Adipose tissue (tissue), 3 donors: ENCODE results near the gene NPHP4. TPM values are rescaled to one million over a fixed set of nuclear protein-coding genes. Genes with fewer than 3 reads are reported as not detected.
"Not testable (repeated sequence)": the region's sequence is repeated elsewhere in the genome, so short reads cannot be mapped to it uniquely, and the experiment has no call there.

Experiments
- H3K27ac ChIP-seq: one replicate; pipeline ENCODE4 v1.5.1; 2013; ENCODE audit warnings: low read depth, low read length
- WGBS, 3 donors: extraction: QIAGEN DNeasy Blood & Tissue Kit; methylation state at CpG; one replicate each; pipeline ENCODE4 v1.1.7; 2013; 5-methylcytosine and 5-hydroxymethylcytosine counted together
- polyA plus RNA-seq, 3 donors: library from polyadenylated mRNA; stranded (reverse); fragments of 200-250 nt; gene quantifications; one replicate each; pipeline ENCODE4 v1.2.3, GENCODE V29; 2013
- donor health status: healthy with polysubstance abuse.
- donor health status: Bipolar disorder and iron deficiency.
- donor health status: healthy.

The NPHP4 gene
- polyA plus RNA-seq, 3 donors: 5.0 to 14.3 (median 6.4) TPM

GRCh38 chr1:5868931-5869500 is 123.2 kb downstream of the NPHP4 start:
- 89 to 97% (median 94%) methylated on average over 6 of the region's 6 CpGs for WGBS, 3 donors
- H3K27ac ChIP-seq: no peak overlapping the region

GRCh38 chr1:5865774-5866173 is 126.5 kb downstream of the NPHP4 start:
- no peak overlapping the region for H3K27ac ChIP-seq
- 90 to 93% (median 92%) methylated on average over 7 of the region's 7 CpGs for WGBS, 3 donors

GRCh38 chr1:5865056-5865455 is 127.2 kb downstream of the NPHP4 start:
- no peak overlapping the region for H3K27ac ChIP-seq
- WGBS, 3 donors: 90 to 93% (median 91%) methylated on average over 14 to 16 of the region's 16 CpGs

- WGBS, 3 donors: 96 to 97% (median 97%) methylated on average over 16 of the region's 16 CpGs
- H3K27ac ChIP-seq: no peak overlapping the region
Observed at GRCh38 chr1:5864256-5864655, 128.0 kb downstream of the NPHP4 start.

GRCh38 chr1:5863238-5863637 is 129.0 kb downstream of the NPHP4 start:
- no peak overlapping the region for H3K27ac ChIP-seq
- 91 to 94% (median 92%) methylated on average over 17 of the region's 17 CpGs for whole genome bisulfite sequencing, 3 donors

GRCh38 chr1:5861871-5862825 is 130.1 kb downstream of the NPHP4 start:
- 89 to 92% (median 90%) methylated on average over 27 of the region's 27 CpGs for WGBS, 3 donors
- no peak overlapping the region for H3K27ac ChIP-seq

GRCh38 chr1:5860277-5860676 is 131.9 kb downstream of the NPHP4 start:
- H3K27ac ChIP-seq: no peak overlapping the region
- 88 to 96% (median 91%) methylated on average over 19 of the region's 19 CpGs for WGBS, 3 donors

- 94 to 96% (median 96%) methylated on average over 16 of the region's 16 CpGs for WGBS, 3 donors
- no peak overlapping the region for H3K27ac ChIP-seq
Observed at GRCh38 chr1:5859766-5860165, 132.5 kb downstream of the NPHP4 start.

GRCh38 chr1:5858844-5859407 is 133.3 kb downstream of the NPHP4 start:
- no peak overlapping the region for H3K27ac ChIP-seq
- WGBS, 3 donors: 86 to 91% (median 86%) methylated on average over 25 of the region's 25 CpGs

- H3K27ac ChIP-seq: no peak overlapping the region
- 92 to 97% (median 93%) methylated on average over 17 to 19 of the region's 19 CpGs for WGBS, 3 donors
Observed at GRCh38 chr1:5858246-5858645, 134.0 kb downstream of the NPHP4 start.

GRCh38 chr1:5857508-5858090 is 134.6 kb downstream of the NPHP4 start:
- H3K27ac ChIP-seq: no peak overlapping the region
- 66 to 76% (median 70%) methylated on average over 16 of the region's 16 CpGs for WGBS, 3 donors

- WGBS, 3 donors: 91 to 93% (median 93%) methylated on average over 17 of the region's 17 CpGs
- no peak overlapping the region for H3K27ac ChIP-seq
Observed at GRCh38 chr1:5857011-5857410, 135.2 kb downstream of the NPHP4 start.

GRCh38 chr1:5856246-5856815 is 135.9 kb downstream of the NPHP4 start:
- no peak overlapping the region for H3K27ac ChIP-seq
- WGBS, 3 donors: 65 to 71% (median 66%) methylated on average over 16 of the region's 16 CpGs

- 87 to 91% (median 89%) methylated on average over 20 of the region's 20 CpGs for WGBS, 3 donors
- no peak overlapping the region for H3K27ac ChIP-seq
Observed at GRCh38 chr1:5855196-5855897, 136.9 kb downstream of the NPHP4 start.

- H3K27ac ChIP-seq: no peak overlapping the region
- 94 to 99% (median 97%) methylated on average over 3 of the region's 3 CpGs for WGBS, 3 donors
Observed at GRCh38 chr1:5854754-5855153, 137.5 kb downstream of the NPHP4 start.

- not testable (repeated sequence) for H3K27ac ChIP-seq
- 76 to 79% (median 78%) methylated on average over 5 of the region's 5 CpGs for WGBS, 3 donors
Observed at GRCh38 chr1:5853858-5854257, 138.4 kb downstream of the NPHP4 start.

GRCh38 chr1:5850503-5850902 is 141.7 kb downstream of the NPHP4 start:
- 54 to 68% (median 58%) methylated on average over 8 of the region's 8 CpGs for WGBS, 3 donors
- no peak overlapping the region for H3K27ac ChIP-seq

GRCh38 chr1:5849550-5849949 is 142.7 kb downstream of the NPHP4 start:
- no peak overlapping the region for H3K27ac ChIP-seq
- 62 to 76% (median 72%) methylated on average over 4 of the region's 4 CpGs for WGBS, 3 donors
